GM21381 (cell line): ENCODE data around the gene THSD7A.

ENCODE experiments used
- ATAC-seq: cut with Tn5 transposase; IDR thresholded peaks from one replicate; pipeline ENCODE4 v1.9.1; 2021; ENCODE audit warnings: mild to moderate bottlenecking, moderate library complexity; ENCODE audit not compliant: unreplicated experiment

Gene THSD7A

GRCh38 chr7:11818281-11818680 is 13.7 kb downstream of the THSD7A start:
- no peak for ATAC-seq

DNA sequence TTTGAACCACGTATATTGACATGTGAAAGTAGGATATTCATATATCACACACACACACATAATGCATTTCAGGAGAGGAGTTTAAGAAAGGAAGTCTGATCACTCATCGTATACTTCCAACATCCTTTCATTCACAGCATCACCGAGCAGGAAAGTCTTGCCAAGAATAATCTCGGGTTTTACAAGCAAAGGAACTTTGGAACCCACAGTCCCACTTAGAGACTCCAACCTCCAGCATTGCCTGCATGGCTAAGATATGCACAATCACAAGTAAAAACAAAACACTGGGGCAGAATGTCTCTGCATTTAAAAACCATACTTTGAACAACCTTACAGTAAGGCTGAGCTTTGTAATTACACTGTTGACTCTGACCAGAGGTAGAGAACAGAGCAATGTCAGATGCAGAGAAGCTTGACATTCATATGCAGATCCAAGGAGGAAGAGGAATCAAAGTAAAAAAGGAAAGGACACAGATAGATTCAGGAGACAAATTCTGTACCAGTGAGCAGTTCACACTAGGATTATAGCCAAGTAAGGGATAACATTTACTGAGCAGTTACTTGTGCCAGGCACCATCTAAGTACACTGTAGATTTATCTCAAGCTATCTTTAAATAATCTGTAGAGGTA is 14.8 kb downstream of the THSD7A start:
- ATAC-seq = no peak

GRCh38 chr7:11811709-11812108 is 20.3 kb downstream of the THSD7A start:
- no peak for ATAC-seq

GRCh38 chr7:11810043-11810625 is 21.9 kb downstream of the THSD7A start:
- ATAC-seq = no peak

DNA sequence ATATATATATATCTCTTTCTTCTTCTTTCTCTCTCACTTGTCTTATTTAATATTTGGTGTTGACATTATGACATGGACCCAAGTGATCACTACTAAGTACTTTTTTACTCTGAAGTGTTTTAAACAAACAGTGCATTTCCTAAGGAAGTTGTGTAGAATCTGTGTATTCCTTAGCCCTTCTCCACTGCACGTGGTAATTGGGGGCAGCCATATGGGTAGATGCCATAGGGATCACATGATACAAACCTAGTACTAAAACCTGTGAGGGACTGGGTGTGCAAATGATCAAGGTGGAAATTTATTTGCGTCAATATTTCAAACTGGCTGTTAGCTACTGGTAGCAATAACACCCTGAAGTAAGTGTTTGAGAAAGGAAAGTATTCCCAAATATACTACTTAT is 25.0 kb downstream of the THSD7A start:
- no peak for ATAC-seq

DNA sequence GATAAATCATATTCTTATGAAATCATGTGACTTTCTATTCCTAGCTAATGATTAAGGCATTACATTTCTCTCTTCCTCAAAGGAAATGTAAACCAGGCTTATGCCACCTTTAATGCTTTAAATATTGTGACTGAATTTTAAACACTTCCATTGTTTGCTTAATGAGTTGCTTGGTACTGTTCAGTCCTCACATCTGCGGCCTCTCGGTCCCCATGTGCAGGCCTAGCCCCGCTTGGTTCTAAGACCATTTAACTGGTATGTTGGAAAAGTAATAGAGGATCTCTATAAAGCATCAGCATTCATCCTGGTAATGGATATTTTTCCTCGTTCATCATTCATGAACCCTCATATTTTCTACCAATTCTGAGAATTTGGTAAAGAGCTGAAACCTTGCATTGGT is 27.4 kb downstream of the THSD7A start:
- no peak for ATAC-seq

DNA sequence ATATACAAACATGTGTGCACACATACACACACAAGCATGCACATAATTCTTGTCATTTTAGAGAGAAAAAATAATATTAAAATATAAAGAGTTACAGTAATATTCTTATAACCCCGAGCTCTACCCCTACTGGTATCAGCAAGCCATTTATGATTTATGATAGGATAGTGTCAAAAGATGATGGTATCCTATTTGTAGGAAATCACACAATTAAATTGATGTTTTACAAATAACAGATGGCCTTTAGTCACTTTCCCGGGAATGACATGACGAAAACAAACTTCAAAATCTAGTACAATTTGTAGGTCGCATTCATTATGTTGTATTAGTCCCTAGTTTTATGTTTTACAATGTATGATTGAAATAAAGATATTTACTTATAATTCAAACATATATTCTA is 36.8 kb downstream of the THSD7A start:
- no peak for ATAC-seq

DNA sequence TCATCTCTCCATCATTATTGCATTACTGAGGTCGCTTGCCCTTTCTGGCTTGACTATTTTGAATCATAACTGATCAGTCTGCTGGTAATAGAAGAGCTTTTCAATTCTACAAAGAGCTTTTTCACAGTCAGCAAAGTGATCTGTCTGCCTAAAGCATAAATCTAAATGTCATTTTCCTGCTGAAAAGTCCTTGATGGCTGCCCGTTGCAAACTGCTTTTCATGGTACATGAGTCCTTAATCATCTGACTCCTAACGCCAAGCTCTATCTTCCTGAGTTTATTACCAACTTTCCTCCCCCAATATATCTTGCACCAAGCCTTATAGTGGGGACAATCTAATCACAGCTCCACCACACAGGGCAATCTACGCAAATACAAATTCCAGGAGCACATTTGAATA is 39.8 kb downstream of the THSD7A start:
- no peak for ATAC-seq

DNA sequence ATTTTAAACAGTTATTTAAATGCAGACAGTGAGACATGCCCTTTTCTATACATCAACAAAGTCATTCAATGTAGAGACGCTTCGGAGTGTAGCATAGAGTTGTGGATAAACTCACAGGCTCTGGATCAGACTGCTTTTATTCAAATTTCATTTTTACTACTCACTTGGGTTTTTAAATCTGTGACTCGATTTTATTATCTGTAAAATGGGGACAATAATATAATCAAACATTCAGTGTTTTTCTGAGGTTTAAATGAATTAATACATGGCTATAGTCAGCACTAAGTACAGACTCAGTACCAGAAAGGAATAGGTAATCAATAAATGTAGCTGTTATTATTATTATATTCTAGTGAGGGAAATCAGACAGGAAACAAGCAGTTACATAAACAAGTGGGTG is 43.4 kb downstream of the THSD7A start:
- ATAC-seq = no peak

GRCh38 chr7:11787534-11787933 is 44.5 kb downstream of the THSD7A start:
- ATAC-seq = no peak

DNA sequence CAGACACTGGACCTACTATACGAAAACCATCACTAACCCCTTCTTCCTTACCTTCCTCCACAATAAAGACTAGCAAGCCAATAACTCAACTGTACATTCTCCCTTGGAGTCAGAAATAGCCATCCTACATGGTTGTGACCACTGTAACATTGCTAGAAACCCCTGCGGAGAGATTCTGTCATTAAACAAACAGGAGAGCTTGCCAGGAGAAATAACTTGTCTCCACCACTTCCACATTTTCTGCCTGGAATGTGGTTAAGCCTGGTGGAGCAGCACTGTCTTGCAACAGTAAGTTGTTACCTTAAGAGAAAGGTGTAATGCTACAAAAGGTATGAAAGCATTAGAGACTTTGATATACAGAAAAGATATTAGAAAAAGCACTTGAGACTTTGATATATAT is 45.8 kb downstream of the THSD7A start:
- ATAC-seq = no peak

- ATAC-seq = no peak
Measured at GRCh38 chr7:11784769-11785536, 47.0 kb downstream of the THSD7A start.

DNA sequence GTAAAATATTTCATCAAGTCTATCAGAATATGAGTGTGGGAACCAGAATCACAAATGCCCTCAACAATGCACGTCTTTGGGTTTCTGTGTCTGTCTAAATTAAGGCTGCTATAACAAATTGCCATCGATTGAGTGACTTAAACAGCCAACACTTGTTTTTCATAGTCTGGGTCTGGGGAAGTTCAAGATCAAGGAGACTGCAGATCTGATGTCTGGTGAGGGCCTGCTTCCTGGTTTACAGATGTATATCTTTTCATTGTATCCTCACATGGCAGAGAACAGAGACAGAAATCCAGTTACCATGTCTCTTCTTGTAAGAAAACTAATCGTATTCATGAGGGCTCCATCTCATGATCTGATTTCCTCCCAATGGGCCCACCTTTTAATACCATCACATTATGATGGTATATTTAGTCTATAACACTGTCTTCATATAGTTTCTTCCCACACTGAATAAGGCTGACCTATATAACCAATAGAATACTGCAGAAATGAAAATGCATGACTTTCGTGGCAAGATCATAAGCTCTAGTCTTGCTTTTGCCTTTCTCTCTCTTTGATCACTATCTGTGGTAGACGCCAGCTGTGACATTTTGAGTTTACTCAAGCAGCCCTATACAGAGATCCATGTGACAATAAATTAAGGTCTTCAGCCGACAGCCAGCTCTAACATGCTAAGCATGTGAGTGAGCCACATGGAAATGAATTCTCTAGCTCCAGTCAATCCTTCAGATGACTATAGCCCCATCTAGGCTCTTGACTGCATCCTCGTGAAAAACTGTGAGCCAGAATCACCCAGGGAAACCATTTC is 51.9 kb downstream of the THSD7A start:
- no peak for ATAC-seq

DNA sequence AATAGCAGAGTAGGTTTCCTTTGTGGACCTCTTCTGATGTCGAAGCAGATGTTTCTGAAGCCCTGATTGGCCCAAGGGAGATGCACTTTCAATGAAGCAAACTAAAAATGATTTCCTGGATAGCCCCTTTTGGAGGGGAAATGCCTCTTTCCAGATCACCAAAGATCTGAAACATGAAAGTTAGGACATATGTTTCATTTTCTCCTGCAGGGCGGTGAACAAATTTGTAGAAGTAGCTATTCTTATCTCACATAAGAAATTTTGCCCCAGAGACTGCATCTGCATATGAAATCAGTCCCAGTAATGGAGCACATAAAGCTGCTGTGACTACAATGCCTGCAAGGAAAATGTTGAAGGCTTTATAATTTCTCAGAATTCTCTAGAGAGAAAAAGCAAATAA is 56.0 kb downstream of the THSD7A start:
- ATAC-seq = no peak

DNA sequence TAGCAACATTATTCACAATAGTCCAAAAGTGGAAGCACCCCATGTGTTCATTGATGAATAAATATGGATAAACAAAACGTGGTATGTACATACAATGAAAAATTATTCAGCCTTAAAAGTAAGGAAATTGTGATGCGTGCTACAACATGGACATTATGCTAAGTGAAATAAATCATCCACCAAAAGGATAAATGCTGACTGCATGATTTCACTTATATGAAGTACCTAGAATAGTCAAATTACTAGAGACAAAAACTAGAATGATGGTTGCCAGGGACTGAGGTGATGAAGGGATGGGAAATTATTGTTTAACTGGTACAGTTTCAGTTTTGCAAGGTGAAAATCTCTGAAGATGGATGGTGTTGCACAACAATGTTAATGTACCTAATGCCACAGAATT is 56.6 kb downstream of the THSD7A start:
- ATAC-seq = no peak

DNA sequence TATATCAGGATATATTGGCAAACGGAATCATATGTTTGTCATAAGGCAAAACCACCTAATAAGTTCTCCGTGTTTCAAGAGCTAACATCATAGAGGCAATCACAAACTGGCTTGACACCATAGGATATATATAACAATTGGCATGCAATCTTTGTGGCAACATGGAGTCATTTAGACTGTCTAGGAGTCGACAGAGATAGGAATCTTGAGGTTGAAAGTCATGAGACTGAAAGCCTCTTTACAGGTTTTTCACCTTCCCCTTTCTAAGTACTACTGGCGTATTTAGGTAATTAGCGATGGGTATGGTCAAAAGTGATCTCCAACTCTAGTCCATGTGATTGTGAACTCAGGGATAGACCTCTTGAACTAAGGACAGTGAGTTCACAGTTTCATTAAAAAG is 63.7 kb downstream of the THSD7A start:
- ATAC-seq = no peak

DNA sequence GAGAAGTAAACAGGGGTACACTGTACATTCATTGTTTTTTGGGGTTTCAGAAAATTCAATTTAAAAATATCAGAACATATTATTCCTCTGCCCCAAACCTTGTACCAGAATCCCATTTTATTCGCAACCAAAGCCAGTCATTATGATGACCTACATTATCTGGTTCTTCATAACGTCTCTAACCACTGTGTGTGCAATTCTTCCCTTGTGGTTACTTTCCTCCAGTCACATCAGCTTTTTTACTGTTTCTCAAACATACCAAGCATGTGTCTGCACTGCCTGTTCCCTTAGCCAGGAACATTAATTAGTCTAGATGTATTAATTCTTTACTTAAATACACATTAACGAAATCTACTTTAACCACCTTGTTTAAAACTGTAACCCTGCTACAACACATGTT is 64.8 kb downstream of the THSD7A start:
- no peak for ATAC-seq

DNA sequence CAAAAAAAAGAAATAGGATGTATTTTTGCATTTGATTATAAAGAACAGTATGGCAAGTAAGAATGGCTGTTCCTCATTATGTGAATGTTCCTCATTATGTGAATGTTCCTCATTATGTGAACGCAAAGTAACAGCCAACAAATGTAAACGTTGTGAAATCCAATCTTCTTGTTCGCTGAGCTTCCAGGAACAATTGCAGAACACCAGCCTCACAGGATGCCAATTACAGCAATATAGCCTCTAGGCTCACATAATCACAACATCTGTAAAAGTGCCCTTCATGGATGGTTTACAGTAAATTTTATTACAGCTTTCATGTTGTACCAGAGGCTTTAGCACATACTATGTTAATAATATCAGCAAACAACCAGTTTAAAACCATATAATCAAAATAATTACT is 71.6 kb downstream of the THSD7A start:
- ATAC-seq = no peak

DNA sequence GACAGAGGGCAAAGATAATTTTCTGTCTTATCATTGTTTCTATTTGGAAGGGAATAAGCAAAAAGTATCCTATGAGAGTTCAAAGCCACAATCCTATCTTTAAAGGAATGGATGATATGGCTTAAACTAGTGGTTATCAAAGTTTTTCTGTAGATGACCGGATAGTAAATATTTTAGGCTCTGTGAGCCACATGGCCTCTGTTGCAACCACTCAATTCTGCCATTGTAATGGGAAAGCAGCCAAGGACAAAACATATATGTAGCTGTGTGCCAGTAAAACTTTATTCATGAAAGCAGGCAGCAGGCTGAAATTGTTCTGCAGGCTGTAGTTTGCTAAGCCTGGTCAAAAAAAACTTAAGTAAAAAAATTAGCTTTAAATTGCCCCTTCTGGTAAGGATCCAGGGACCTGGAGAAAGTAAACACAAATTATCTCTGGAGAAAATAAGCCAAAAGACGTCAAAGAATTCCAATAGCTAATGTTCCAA is 73.3 kb downstream of the THSD7A start:
- ATAC-seq = no peak

- ATAC-seq = no peak
Measured at GRCh38 chr7:11757153-11757552, 74.8 kb downstream of the THSD7A start.

GRCh38 chr7:11754933-11755332 is 77.1 kb downstream of the THSD7A start:
- ATAC-seq = no peak
